ENCODE results near the gene TTLL10. TPM values are rescaled to one million over a fixed set of nuclear protein-coding genes. Genes with fewer than 3 reads are reported as not detected.

Gene TTLL10
- polyA plus RNA-seq, 1 donor (not counting 4 experiments of a cell fraction or from before 2014, with no cell fraction given), result not detected

DNA sequence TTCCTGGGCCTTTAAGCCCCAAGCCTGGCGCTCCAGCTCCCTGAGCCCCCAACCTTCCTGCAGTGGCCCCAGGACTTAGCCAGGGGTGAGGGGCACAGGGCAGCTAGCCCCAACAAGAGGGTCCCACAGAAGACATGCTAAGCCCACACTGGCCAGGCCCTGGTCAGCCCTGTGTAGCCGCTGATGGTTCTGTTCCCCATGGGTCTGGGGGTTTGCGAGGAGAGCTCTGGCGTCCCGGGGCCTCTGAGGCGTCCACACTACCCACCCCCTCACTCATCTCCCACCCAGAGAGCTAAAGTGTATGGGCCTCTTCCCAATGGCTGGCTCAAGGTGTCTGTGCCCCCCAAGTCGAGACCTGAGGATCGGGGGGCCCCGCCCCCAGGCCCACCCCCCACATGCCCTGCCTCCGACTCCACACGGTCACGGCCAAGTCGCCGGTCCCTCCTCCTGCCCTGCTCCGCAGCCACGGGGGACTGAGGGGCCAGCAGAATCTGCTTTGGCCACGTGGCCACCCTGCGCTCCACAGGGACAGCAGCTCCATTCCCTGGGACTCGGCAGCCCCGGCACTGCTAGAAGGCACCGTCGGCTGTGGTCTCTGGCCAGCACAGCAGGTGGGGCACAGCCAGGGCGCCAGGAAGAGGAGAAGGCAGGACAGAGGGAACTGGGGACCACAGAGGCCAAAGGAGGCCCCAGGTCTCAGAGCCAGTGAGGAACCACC lies 24.9 kb downstream of the TTLL10 start:
- H3K27me3 ChIP-seq (ENCODE audit: control insufficient read depth, extremely low read depth, insufficient read depth, low read length), result peaks cover 4% of the 10 kb centered on the region
- H3K4me2 ChIP-seq (ENCODE audit: control insufficient read depth, extremely low read depth, insufficient read depth, low read depth, low read length), result no peak overlapping the region
- DNase-seq (ENCODE audit: low read depth, low spot score) (no peak), FAIRE-seq (no peak)
- no peak for TF ChIP-seq EZH2 (IDR thresholded peaks at IDR 0.05; ENCODE audit: low read length)
- TF ChIP-seq, protein P1, sequence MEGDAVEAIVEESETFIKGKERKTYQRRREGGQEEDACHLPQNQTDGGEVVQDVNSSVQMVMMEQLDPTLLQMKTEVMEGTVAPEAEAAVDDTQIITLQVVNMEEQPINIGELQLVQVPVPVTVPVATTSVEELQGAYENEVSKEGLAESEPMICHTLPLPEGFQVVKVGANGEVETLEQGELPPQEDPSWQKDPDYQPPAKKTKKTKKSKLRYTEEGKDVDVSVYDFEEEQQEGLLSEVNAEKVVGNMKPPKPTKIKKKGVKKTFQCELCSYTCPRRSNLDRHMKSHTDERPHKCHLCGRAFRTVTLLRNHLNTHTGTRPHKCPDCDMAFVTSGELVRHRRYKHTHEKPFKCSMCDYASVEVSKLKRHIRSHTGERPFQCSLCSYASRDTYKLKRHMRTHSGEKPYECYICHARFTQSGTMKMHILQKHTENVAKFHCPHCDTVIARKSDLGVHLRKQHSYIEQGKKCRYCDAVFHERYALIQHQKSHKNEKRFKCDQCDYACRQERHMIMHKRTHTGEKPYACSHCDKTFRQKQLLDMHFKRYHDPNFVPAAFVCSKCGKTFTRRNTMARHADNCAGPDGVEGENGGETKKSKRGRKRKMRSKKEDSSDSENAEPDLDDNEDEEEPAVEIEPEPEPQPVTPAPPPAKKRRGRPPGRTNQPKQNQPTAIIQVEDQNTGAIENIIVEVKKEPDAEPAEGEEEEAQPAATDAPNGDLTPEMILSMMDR (optimal IDR thresholded peaks at IDR 0.05 in 1 of 3, IDR thresholded peaks at IDR 0.05 in 1 of 3, conservative IDR thresholded peaks at IDR 0.05 in 1 of 3; ENCODE audit: extremely low read depth in 1 of 3, insufficient read depth in 2 of 3, low read length in 3 of 3), result no peak
- no peaks in the 10 kb centered on the region for H3K79me2 ChIP-seq (ENCODE audit: control insufficient read depth, insufficient read depth, low read length)
- H3K4me3 ChIP-seq (ENCODE audit: control insufficient read depth in 2 of 3, extremely low read depth in 1 of 3, insufficient read depth in 2 of 3, low read depth in 1 of 3, low read length in 3 of 3), result no peak overlapping the region
- H3K9me3 ChIP-seq (ENCODE audit: control insufficient read depth, low read depth, low read length), result no peaks in the 10 kb centered on the region
- dilution Hi-C loops (cut with MboI; ENCODE audit: extremely low pct_ligation_motif_present, low sequenced_read_pairs), result no loop called here
- H3K36me3 ChIP-seq (ENCODE audit: control insufficient read depth in 2 of 2, extremely low read depth in 1 of 2, insufficient read depth in 2 of 2, low read length in 2 of 2), result no peaks in the 10 kb centered on the region
- H4K20me1 ChIP-seq (ENCODE audit: control insufficient read depth, extremely low read depth, insufficient read depth, low read length), result no peaks in the 10 kb centered on the region
- H3K9ac ChIP-seq (ENCODE audit: control insufficient read depth, extremely low read depth, insufficient read depth, low read length), result no peak overlapping the region
- H3K4me1 ChIP-seq (ENCODE audit: control insufficient read depth, extremely low read depth, insufficient read depth, low read length), result peaks cover 3% of the 10 kb centered on the region
- no peak overlapping the region for H3K27ac ChIP-seq (ENCODE audit: control insufficient read depth, insufficient read depth, low read length)
- H3K9me1 ChIP-seq (ENCODE audit: control insufficient read depth, extremely low read depth, insufficient read depth, low read length), result no peaks in the 10 kb centered on the region
- no peak overlapping the region for H2AFZ ChIP-seq (ENCODE audit: control insufficient read depth, low read length)

DNA sequence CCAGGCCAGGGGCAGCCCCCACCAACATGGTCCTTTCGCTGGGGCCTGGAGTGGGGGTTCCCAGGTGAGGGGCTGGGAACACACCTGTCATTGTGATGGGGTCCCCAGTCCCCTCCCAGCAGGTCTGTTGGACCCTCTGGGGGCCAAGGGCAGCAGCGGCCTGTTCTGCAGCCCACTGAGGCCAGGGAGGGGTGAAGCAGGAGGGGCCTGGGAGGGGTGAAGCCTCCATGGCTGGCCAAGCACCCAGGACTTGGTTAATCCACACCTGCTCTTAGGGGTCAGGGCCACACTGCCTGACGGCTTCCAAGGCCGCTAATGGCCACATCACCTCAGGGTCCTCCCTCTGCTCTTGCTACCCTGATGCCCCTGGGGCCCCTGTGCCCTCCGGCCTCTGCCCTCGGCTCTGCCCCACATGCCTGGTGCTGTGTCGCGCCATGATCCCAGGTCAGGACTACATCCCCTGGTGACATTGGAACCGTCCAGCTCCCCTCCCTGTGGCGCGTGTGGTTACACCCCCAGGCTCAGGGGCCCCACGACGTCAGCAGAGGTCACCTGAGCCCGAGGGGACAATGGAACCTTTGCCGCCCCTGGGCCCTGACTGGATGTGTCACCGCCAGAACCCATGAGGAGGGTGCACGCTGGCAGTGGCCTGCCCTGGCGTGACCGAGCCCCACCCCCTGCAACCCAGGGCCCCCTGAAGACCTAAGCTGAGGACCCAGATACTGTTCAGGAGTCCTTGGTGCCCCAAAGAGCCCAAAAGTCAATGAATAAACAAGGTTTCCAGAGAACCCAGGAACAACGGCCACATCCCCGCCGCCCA lies 25.7 kb downstream of the TTLL10 start:
- no peak for FAIRE-seq
- Histone ChIP-seq H3K9me1 (ENCODE audit: control insufficient read depth, extremely low read depth, insufficient read depth, low read length) (no peaks in the 10 kb centered on the region), H3K9ac (ENCODE audit: control insufficient read depth, extremely low read depth, insufficient read depth, low read length) (no peak overlapping the region), H3K9me3 (ENCODE audit: control insufficient read depth, low read depth, low read length) (no peaks in the 10 kb centered on the region), H3K79me2 (ENCODE audit: control insufficient read depth, insufficient read depth, low read length) (no peaks in the 10 kb centered on the region), H3K4me1 (ENCODE audit: control insufficient read depth, extremely low read depth, insufficient read depth, low read length) (peaks cover 3% of the 10 kb centered on the region), H3K36me3 (ENCODE audit: control insufficient read depth in 2 of 2, extremely low read depth in 1 of 2, insufficient read depth in 2 of 2, low read length in 2 of 2) (no peaks in the 10 kb centered on the region), H3K4me2 (ENCODE audit: control insufficient read depth, extremely low read depth, insufficient read depth, low read depth, low read length) (no peak overlapping the region), H3K27ac (ENCODE audit: control insufficient read depth, insufficient read depth, low read length) (no peak overlapping the region), H3K4me3 (ENCODE audit: control insufficient read depth in 2 of 3, extremely low read depth in 1 of 3, insufficient read depth in 2 of 3, low read depth in 1 of 3, low read length in 3 of 3) (no peak overlapping the region), H2AFZ (ENCODE audit: control insufficient read depth, low read length) (no peak overlapping the region), H3K27me3 (ENCODE audit: control insufficient read depth, extremely low read depth, insufficient read depth, low read length) (peaks cover 11% of the 10 kb centered on the region), H4K20me1 (ENCODE audit: control insufficient read depth, extremely low read depth, insufficient read depth, low read length) (no peaks in the 10 kb centered on the region)
- dilution Hi-C loops (cut with MboI; ENCODE audit: extremely low pct_ligation_motif_present, low sequenced_read_pairs), result no loop called here
- DNase-seq (ENCODE audit: low read depth, low spot score), result no peak
- no peak for TF ChIP-seq EZH2 (IDR thresholded peaks at IDR 0.05; ENCODE audit: low read length)

Measured in keratinocyte (primary cell).